Astrocyte of the cerebellum (primary cell): ENCODE results near the gene FAM227B.
"Not testable (repeated sequence)": the region's sequence is repeated elsewhere in the genome, so short reads cannot be mapped to it uniquely, and the experiment has no call there.

Source experiments
- DNase-seq: peaks from one replicate; pipeline ENCODE4 v3.0.0-alpha.2; 2011; ENCODE audit warnings: low read depth
- H3K4me3 ChIP-seq: 2 replicates; pipeline ENCODE4 v1.5.1; 2011; ENCODE audit warnings: mild to moderate bottlenecking, low read depth, low read length, moderate library complexity
- in situ Hi-C: cut with HindIII; loops from 2 replicates; pipeline ENCODE4 v1.10.0; 2017; ENCODE audit warnings: low sequenced_read_pairs
- TF ChIP-seq, protein P1 (sequence below): IDR thresholded peaks from 2 replicates; pipeline ENCODE4 v1.5.1; 2012; ENCODE audit warnings: low read length, low read depth, moderate library complexity, mild to moderate bottlenecking; ENCODE audit errors: missing control alignments

FAM227B gene

DNA sequence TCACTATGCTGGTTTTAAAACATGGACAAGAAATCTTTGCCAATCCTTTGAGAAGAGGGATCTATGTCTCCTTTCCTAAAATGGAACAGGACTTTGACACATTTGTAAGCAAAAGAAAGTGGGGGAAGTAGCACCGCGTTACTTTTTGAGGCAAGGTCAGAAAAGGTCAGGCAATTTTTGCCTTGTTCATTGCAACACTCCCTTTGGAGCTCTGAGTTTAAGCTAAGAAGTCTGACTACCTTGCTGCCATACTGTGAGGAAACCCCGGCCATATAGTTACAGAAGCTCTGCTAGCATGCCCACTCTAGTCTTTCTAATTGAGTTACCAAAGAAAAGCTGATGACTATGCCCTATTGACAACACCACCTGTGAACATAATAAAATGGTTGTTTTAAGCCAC lies 1.4 kb downstream of the FAM227B start:
- no peak overlapping the region for H3K4me3 ChIP-seq
- in situ Hi-C loops, result no loop called here
- TF ChIP-seq, protein P1, sequence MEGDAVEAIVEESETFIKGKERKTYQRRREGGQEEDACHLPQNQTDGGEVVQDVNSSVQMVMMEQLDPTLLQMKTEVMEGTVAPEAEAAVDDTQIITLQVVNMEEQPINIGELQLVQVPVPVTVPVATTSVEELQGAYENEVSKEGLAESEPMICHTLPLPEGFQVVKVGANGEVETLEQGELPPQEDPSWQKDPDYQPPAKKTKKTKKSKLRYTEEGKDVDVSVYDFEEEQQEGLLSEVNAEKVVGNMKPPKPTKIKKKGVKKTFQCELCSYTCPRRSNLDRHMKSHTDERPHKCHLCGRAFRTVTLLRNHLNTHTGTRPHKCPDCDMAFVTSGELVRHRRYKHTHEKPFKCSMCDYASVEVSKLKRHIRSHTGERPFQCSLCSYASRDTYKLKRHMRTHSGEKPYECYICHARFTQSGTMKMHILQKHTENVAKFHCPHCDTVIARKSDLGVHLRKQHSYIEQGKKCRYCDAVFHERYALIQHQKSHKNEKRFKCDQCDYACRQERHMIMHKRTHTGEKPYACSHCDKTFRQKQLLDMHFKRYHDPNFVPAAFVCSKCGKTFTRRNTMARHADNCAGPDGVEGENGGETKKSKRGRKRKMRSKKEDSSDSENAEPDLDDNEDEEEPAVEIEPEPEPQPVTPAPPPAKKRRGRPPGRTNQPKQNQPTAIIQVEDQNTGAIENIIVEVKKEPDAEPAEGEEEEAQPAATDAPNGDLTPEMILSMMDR, result no peak
- no peak for DNase-seq

DNA sequence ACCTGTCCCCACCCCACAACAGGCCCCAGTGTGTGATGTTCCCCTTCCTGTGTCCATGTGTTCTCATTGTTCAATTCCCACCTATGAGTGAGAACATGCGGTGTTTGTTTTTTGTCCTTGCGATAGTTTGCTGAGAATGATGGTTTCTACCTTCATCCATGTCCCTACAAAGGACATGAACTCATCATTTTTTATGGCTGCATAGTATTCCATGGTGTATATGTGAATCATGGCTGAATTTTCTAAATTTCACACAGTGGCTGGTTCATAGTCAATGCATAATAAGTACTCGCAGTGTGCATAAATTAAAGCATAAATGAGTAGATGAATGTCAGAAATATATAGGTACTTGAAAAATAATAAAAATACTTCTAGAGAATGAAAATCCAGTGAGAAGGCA lies 8.4 kb downstream of the FAM227B start:
- in situ Hi-C loops, DNase-seq, H3K4me3 ChIP-seq: not testable (repeated sequence)

DNA sequence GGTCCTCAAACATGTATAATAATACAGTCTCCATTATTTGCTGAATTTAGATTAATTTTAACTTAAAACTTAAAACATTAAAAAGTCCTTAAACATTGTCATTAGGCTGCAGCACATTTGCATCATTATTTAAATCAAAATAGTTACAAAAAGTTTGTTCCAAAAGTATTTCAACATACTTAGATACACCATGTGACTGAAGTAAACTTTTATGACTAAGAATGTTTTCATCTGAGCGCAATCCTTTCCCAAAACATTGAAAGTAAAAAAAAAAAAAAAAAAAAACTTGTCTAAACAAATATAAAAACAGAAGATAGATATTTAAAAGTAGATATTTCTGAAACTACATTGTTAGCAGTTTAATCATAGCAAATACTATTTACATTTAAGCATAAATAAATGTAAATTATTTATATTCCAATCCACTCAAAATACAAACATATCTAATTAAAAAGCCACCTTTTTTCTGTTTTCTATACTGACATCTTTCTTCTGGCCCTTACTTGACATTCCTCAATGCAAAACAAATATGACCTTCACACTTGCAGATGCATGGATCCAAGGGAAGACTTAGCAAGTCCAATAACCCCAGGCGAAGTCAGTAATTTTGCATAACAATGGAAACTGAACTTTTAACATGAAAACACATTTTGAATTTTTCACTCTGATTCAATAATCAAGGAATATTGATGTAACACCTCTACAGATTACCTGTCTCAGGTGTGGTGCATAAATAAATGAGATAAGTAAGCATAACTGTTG lies 10.3 kb downstream of the FAM227B start:
- in situ Hi-C loops, result no loop called here
- TF ChIP-seq, protein P1, result no peak
- no peak overlapping the region for H3K4me3 ChIP-seq
- DNase-seq, result no peak

DNA sequence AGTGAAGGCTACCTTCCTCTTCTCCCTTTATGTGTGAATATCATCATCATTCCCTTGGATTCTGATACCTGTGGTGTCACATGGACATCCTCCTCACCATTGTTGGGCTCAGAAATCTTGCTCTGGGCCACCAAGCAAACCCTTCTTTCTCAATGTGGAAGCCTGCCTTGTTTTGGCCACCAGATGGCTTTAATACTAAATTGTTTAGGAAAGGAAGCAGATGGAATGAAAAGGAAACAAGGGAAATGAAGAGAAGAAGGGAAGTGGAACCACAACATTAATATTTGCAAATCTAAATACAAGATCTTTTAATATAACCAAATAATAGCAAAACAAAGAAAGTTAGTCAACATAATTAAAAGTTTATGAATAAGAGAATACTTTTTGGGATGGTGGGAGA lies 14.0 kb downstream of the FAM227B start:
- TF ChIP-seq, protein P1, result no peak
- in situ Hi-C loops, result no loop called here
- no peak for DNase-seq

DNA sequence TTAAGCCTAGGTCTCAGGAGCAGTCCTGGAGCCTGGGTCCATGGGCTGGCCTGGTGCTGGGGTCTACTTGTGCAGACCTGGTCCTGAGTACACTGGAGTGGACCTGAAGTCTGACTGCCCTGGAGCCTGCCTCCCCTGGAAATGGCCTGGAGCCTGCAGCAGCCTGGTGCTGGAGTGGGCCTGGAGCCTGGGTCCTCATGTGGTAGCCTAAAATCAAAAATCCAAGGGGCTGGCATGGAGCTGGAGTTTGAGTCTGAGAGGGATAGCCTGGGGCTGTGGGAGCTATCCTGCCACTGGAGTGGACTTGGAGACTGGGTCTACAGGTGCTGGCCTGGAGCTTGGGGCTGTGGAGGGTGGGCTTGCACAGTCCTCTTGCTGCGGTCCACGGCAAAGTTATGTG lies 15.0 kb downstream of the FAM227B start:
- in situ Hi-C loops, result no loop called here
- H3K4me3 ChIP-seq, result no peak overlapping the region
- TF ChIP-seq, protein P1, result no peak
- no peak for DNase-seq

More for the DNA sequence above, 14.0 kb downstream of the FAM227B start:
- H3K4me3 ChIP-seq, result no peak overlapping the region

DNA sequence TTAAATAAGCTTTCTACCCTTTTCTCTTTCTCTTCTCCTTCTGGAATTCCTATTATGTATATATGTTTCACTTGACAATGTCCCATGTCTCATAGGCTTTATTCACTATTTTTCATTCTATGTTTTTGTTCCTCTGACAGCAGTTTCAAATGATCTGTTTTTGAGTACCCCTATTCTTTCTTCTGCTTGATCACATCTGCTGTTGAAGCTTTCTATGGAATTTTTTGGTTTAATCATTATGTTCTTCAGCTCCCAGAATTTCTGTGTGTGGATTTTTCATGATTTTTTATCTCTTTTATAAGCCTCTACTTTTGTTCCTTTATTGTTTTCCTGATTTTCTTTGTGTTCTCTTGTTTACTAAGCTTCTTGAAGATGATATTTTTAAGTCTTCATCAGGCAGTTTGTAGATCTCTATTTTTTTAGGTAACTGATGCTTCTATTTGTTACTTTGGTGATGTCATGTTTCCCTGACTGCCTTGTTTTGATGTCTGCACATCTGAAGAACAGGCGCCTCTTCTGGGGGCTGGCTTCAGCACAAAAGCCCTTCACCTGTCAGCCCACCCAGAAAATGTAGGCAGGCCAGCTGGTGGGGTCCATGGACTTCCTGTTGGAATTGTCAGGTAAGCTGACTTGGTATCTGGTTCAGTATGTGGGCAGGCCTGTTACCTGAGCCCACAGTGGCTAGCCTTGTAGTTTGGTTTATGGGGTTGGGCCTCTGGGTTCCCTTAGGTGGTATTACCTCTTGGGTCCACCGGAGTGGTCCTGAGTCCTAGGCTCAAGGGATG lies 15.8 kb downstream of the FAM227B start:
- no peak for DNase-seq
- no peak overlapping the region for H3K4me3 ChIP-seq
- TF ChIP-seq, protein P1, result no peak
- in situ Hi-C loops, result no loop called here

DNA sequence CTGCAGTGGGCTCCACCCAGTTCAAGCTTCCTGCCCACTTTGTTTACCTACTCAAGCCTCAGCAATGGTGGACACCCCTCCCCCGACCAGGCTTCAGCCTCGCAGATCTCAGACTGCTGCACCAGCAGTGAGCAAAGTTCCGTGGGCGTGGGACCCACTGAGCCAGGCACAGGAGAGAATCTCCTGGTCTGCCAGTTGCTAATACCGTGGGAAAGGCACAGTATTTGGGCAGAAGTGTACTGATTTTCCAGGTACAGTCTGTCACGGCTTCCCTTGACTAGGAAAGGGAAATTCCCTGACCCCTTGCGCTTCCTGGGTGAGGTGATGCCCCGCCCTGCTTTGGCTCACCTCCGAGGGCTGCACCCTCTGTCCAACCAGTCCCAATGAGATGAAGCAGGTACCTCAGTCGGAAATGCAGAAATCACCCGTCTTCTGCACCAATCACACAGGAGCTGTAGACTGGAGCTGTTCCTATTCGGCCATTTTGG lies 27.7 kb downstream of the FAM227B start:
- H3K4me3 ChIP-seq, in situ Hi-C loops, DNase-seq: not testable (repeated sequence)
